Spleen (tissue), 11 donors: ENCODE data around the gene RARS2. TPM values are rescaled to one million over a fixed set of nuclear protein-coding genes. Genes with fewer than 3 reads are reported as not detected.

Experiments
- DNase-seq: peaks from one replicate; pipeline ENCODE4 v3.0.0-alpha.2; 2020
- H3K27ac ChIP-seq, 8 donors: fragments of 200-600 bp; sonication (generic) in 7 of 8; 1 replicate in 4 of 8; 2 replicates in 4 of 8; pipeline versions ENCODE4 v1.5.0 to v1.8.0; 2016 to 2021; ENCODE audit warnings: inconsistent platforms in 4 of 8, mild to moderate bottlenecking in 4 of 8, moderate library complexity in 1 of 8
- H3K27me3 ChIP-seq, 7 donors: fragments of 200-600 bp; sonication (generic) in 6 of 7; replicated peaks in 1 of 7; 1 replicate in 4 of 7; 2 replicates in 3 of 7; pipeline versions ENCODE4 v1.5.0 to v1.8.0; 2016 to 2021; ENCODE audit warnings: inconsistent platforms in 3 of 7, mild to moderate bottlenecking in 1 of 7
- H3K36me3 ChIP-seq, 6 donors: fragments of 200-600 bp; sonication (generic) in 5 of 6; 1 replicate in 4 of 6; 2 replicates in 2 of 6; pipeline versions ENCODE4 v1.5.0 to v1.8.0; 2016 to 2021; ENCODE audit warnings: inconsistent platforms in 2 of 6
- H3K4me1 ChIP-seq, 6 donors: fragments of 200-600 bp; sonication (generic) in 5 of 6; 1 replicate in 3 of 6; 2 replicates in 3 of 6; pipeline versions ENCODE4 v1.5.0 to v1.8.0; 2016 to 2021; ENCODE audit warnings: inconsistent platforms in 3 of 6
- H3K4me3 ChIP-seq, 8 donors: fragments of 200-600 bp; sonication (generic) in 7 of 8; 1 replicate in 4 of 8; 2 replicates in 4 of 8; pipeline versions ENCODE4 v1.5.0 to v1.8.0; 2016 to 2021; ENCODE audit warnings: inconsistent platforms in 4 of 8, mild to moderate bottlenecking in 4 of 8, moderate library complexity in 2 of 8
- H3K9me3 ChIP-seq, 8 donors: fragments of 200-600 bp; sonication (generic) in 7 of 8; 1 replicate in 4 of 8; 2 replicates in 4 of 8; pipeline versions ENCODE4 v1.5.0 to v1.8.0; 2016 to 2021; ENCODE audit warnings: inconsistent platforms in 4 of 8
- POLR2A ChIP-seq, 3 donors: fragments of 450-650 bp; IDR thresholded peaks; one replicate each; pipeline ENCODE4 v1.5.1; 2017; ENCODE audit warnings: antibody characterized with exemption in 3 of 3, mild to moderate bottlenecking in 1 of 3
- POLR2AphosphoS5 ChIP-seq, 3 donors: sonication (generic); formaldehyde crosslinking; IDR thresholded peaks; one replicate each; pipeline ENCODE4 v1.5.1; 2017; ENCODE audit warnings: antibody characterized with exemption in 3 of 3
- WGBS, 5 donors: extraction: QIAGEN DNeasy Blood & Tissue Kit in 3 of 5; methylation state at CpG; one replicate each; pipeline versions ENCODE4 v1.1.5 to v1.1.7; 2013 to 2018; 5-methylcytosine and 5-hydroxymethylcytosine counted together
- intact Hi-C: fragments of 100-400 bp; cut with DNase I; formaldehyde crosslinking; loops from one replicate; pipeline ENCODE4 v1.15.0; 2023; ENCODE audit warnings: low total_unique reads
- polyA plus RNA-seq, 3 donors: library from polyadenylated mRNA; stranded (reverse); fragments of 200-250 nt; gene quantifications; one replicate each; pipeline ENCODE4 v1.2.1, GENCODE V29; 2013
- total RNA-seq, 7 donors: library from RNA; depleted of rRNA in 3 of 7; stranded (reverse); fragments of >200 nt in 3 of 7; fragmentation: NEBNext Ultra II Directional in 4 of 7; extraction: Animal tissue kit (Norgen Biotek cat#: 25700) in 4 of 7; gene quantifications; one replicate each; pipeline versions ENCODE4 v1.1.0 to v1.2.1, GENCODE V29; 2016 to 2021
- TF ChIP-seq, protein P1 (sequence below), 11 experiments: fragments of 200-600 bp in 7 of 11; fragments of 450-650 bp in 4 of 11; sonication (generic) in 4 of 11; IDR thresholded peaks in 8 of 11; conservative IDR thresholded peaks in 3 of 11; 1 replicate in 7 of 11; 2 replicates in 4 of 11; pipeline versions ENCODE4 v1.4.0 to v1.8.0; 2016 to 2021; ENCODE audit warnings: antibody characterized with exemption in 11 of 11, inconsistent platforms in 4 of 11, mild to moderate bottlenecking in 1 of 11
- donor health status: healthy with polysubstance abuse.
- donor health status: DM: no; HTN: no; CAD: no; lungs with moderate emphysema.
- donor health status: DM: no; HTN: no; CAD: no.
- donor health status: Bipolar disorder and iron deficiency.
- donor health status: healthy.
- donor health status: DM: no; HTN: no; CAD: no.
- donor health status: DM: yes; HTN: yes; CAD: no.

Gene RARS2
- total and polyA plus RNA-seq, 10 donors = 14.2 to 32.3 (median 25.6) TPM

DNA sequence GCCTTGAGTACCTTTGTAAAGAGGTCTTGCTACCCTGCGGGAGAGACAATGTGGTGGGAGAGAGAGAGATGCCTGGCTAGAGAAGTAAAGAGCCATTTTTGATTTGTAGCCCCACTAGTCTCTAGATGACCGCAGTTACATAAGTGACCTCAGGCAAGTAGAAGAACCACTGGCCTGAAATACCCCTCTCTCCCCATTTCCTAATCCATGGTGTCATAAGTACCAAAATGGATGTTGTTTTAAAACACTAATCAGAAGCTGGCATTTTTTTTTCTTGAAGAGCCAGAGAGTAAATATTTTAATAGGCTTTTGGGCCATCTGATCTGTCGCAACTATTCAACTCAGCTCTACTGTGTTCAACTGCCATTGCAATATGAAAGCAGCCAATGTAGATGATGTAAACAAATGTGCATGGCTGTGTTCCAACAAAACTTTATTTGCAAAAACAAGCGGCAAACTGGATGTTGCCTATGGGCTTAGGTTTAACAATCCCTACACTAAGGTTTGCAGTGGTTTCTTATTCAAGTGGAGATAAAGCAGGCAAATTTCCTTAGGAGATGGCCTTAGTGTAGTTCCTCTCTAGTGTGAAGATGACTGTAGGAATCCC, 36.5 kb downstream of the RARS2 start:
- WGBS, 5 donors = 86 to 97% (median 97%) methylated on average over 4 of the region's 4 CpGs
- intact Hi-C loops = no loop called here
- no peak overlapping the region for H3K27ac ChIP-seq
- no peak for TF ChIP-seq POLR2AphosphoS5 (IDR thresholded peaks at IDR 0.05)
- TF ChIP-seq POLR2A (IDR thresholded peaks at IDR 0.05) = no peak
- TF ChIP-seq, protein P1, sequence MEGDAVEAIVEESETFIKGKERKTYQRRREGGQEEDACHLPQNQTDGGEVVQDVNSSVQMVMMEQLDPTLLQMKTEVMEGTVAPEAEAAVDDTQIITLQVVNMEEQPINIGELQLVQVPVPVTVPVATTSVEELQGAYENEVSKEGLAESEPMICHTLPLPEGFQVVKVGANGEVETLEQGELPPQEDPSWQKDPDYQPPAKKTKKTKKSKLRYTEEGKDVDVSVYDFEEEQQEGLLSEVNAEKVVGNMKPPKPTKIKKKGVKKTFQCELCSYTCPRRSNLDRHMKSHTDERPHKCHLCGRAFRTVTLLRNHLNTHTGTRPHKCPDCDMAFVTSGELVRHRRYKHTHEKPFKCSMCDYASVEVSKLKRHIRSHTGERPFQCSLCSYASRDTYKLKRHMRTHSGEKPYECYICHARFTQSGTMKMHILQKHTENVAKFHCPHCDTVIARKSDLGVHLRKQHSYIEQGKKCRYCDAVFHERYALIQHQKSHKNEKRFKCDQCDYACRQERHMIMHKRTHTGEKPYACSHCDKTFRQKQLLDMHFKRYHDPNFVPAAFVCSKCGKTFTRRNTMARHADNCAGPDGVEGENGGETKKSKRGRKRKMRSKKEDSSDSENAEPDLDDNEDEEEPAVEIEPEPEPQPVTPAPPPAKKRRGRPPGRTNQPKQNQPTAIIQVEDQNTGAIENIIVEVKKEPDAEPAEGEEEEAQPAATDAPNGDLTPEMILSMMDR (IDR thresholded peaks at IDR 0.05 in 8 of 11, conservative IDR thresholded peaks at IDR 0.05 in 3 of 11) = no peak
- DNase-seq = no peak
- peaks cover 0 to 93% (median 34%) of the 10 kb centered on the region in 6 donors for H3K36me3 ChIP-seq
- H3K4me3 ChIP-seq = no peak overlapping the region
- no peaks in the 10 kb centered on the region for H3K27me3 ChIP-seq
- H3K4me1 ChIP-seq = no peaks in the 10 kb centered on the region
- no peaks in the 10 kb centered on the region for H3K9me3 ChIP-seq

DNA sequence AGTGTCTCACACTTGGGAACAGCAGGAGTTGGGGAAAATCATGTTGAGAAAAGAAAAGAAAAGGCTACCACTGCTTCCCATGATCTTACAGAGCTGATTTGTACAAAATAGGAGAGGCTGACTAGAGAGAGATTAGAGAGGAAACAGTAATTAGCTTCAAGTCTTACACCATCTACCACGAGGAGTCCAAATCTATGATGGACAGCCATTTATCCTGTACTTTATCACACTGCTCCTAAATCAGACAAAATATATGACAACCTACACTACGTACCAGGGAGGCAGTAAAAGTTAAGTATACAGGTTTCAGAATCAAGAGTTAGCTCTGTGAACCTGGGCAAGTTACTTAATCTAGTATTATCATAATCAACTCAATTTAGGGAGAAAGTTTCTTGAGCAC, 38.0 kb downstream of the RARS2 start:
- no peak for DNase-seq
- H3K9me3 ChIP-seq = no peaks in the 10 kb centered on the region
- peaks cover 0 to 93% (median 34%) of the 10 kb centered on the region in 6 donors for H3K36me3 ChIP-seq
- no peak overlapping the region for H3K4me3 ChIP-seq
- no peak for TF ChIP-seq POLR2A (IDR thresholded peaks at IDR 0.05)
- TF ChIP-seq POLR2AphosphoS5 (IDR thresholded peaks at IDR 0.05) = no peak
- TF ChIP-seq, protein P1 (IDR thresholded peaks at IDR 0.05 in 8 of 11, conservative IDR thresholded peaks at IDR 0.05 in 3 of 11) = no peak
- intact Hi-C loops = no loop called here
- 63 to 84% (median 75%) methylated on average over 2 of the region's 2 CpGs for WGBS, 5 donors
- H3K27ac ChIP-seq = no peak overlapping the region
- H3K27me3 ChIP-seq = no peaks in the 10 kb centered on the region
- no peaks in the 10 kb centered on the region for H3K4me1 ChIP-seq

DNA sequence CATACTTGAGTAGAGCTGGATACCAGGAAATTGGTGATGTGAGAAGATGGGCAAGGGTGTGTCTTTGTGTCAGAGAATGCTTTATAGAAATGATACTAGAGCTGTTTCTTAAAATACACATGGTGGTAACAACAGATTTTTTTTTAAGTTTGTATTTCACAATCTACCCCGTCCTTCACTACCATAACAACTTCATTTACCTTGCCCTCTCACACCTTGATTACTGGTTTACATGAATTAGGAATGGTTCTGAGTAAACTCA, 45.4 kb downstream of the RARS2 start:
- intact Hi-C loops = no loop called here
- Histone ChIP-seq H3K4me3 (no peak overlapping the region), H3K36me3 (peaks cover 0 to 97% (median 45%) of the 10 kb centered on the region in 6 donors), H3K27me3 (no peaks in the 10 kb centered on the region), H3K4me1 (peaks cover 0 to 5% (median 0%) of the 10 kb centered on the region in 6 donors), H3K27ac (no peak overlapping the region), H3K9me3 (peaks cover 0 to 15% (median 11%) of the 10 kb centered on the region in 8 donors)
- TF ChIP-seq POLR2A (IDR thresholded peaks at IDR 0.05) = no peak
- no peak for TF ChIP-seq POLR2AphosphoS5 (IDR thresholded peaks at IDR 0.05)
- TF ChIP-seq, protein P1 (IDR thresholded peaks at IDR 0.05 in 8 of 11, conservative IDR thresholded peaks at IDR 0.05 in 3 of 11) = no peak
- 81 to 86% (median 81%) methylated on average over 1 of the region's 1 CpG for WGBS, 5 donors
- no peak for DNase-seq

DNA sequence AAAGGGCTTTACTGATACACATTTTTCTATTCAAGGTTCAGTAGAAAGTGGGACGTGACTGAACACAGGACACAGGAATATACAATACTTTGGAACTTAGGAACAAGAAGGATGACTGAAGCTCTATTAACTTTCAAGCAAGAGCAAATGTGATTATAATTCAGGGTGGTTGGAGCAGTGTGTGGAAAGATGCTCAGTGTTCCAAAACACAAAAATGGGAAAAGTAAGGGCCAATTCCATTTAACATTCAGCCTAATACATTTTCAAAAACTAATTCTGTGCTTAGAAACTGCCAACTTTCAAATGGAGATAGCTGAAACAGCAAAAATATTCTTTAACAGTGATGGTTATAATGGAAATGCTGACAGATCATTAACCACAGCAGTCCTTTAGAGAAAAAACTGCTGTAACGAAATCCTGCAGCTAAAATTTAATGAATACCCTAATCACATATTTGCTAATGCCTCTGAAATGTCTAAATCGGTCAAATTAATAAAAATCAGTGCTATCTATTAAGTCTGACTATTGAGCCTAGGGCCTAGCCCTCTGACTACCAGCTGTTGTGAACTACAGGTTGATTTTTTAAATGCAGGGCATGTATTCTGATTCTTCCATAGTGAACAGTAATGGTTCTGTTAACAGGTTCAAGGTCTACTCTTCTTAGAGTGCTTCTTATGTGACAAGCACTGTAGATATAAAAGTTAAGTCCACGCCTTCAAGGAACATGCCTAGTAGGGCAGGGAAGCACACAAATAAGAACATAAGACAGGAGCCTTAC, 45.9 kb downstream of the RARS2 start:
- WGBS, 5 donors = 90 to 98% (median 95%) methylated on average over 4 of the region's 4 CpGs

More for the DNA sequence above, 45.9 kb downstream of the RARS2 start:
- no peak overlapping the region for H3K4me3 ChIP-seq
- peaks cover 0 to 5% (median 0%) of the 10 kb centered on the region in 6 donors for H3K4me1 ChIP-seq
- no peak for DNase-seq
- no peak overlapping the region for H3K27ac ChIP-seq
- H3K9me3 ChIP-seq = peaks cover 0 to 18% (median 12%) of the 10 kb centered on the region in 8 donors
- H3K27me3 ChIP-seq = no peaks in the 10 kb centered on the region
- peaks cover 0 to 97% (median 45%) of the 10 kb centered on the region in 6 donors for H3K36me3 ChIP-seq
- intact Hi-C loops = no loop called here
- TF ChIP-seq, protein P1 (IDR thresholded peaks at IDR 0.05 in 8 of 11, conservative IDR thresholded peaks at IDR 0.05 in 3 of 11) = no peak
- TF ChIP-seq POLR2A (IDR thresholded peaks at IDR 0.05) (no peak), POLR2AphosphoS5 (IDR thresholded peaks at IDR 0.05) (no peak)
